IPS-18c (cell line): ENCODE measurements around the gene ST6GALNAC3.

Experiments used
- H3K4me3 ChIP-seq: 2 replicates; pipeline ENCODE4 v1.7.0; 2013; ENCODE audit warnings: low read depth, mild to moderate bottlenecking, low read length, moderate library complexity; ENCODE audit not compliant: insufficient read depth
- H3K9me3 ChIP-seq: one replicate; pipeline ENCODE4 v1.6.1; 2013; ENCODE audit warnings: mild to moderate bottlenecking, low read length, moderate library complexity; ENCODE audit not compliant: control insufficient read depth, insufficient read depth

Gene ST6GALNAC3

GRCh38 chr1:76066394-76066793 lies 8.2 kb upstream of the ST6GALNAC3 start:
- Histone ChIP-seq H3K9me3 (no peaks in the 10 kb centered on the region), H3K4me3 (no peak overlapping the region)

- Histone ChIP-seq H3K9me3 (no peaks in the 10 kb centered on the region), H3K4me3 (no peak overlapping the region)
Measured at GRCh38 chr1:76068542-76068941, 6.0 kb upstream of the ST6GALNAC3 start.

- Histone ChIP-seq H3K4me3 (no peak overlapping the region), H3K9me3 (no peaks in the 10 kb centered on the region)
Measured at GRCh38 chr1:76068953-76069561, 5.5 kb upstream of the ST6GALNAC3 start.

GRCh38 chr1:76070538-76070937 lies 4.0 kb upstream of the ST6GALNAC3 start:
- no peak overlapping the region for H3K4me3 ChIP-seq
- no peaks in the 10 kb centered on the region for H3K9me3 ChIP-seq

GRCh38 chr1:76073481-76073880 lies 1.1 kb upstream of the ST6GALNAC3 start:
- Histone ChIP-seq H3K4me3 (no peak overlapping the region), H3K9me3 (no peaks in the 10 kb centered on the region)

GRCh38 chr1:76075188-76075489 lies 593 bp downstream of the ST6GALNAC3 start:
- Histone ChIP-seq H3K9me3 (no peaks in the 10 kb centered on the region), H3K4me3 (peak overlapping the region; percentile 93)

GRCh38 chr1:76075877-76076276 lies 1.3 kb downstream of the ST6GALNAC3 start:
- H3K9me3 ChIP-seq: no peaks in the 10 kb centered on the region
- H3K4me3 ChIP-seq: peak overlapping the region; percentile 93; the same call in 1 of the 2 replicates

GRCh38 chr1:76079475-76080227 lies 5.1 kb downstream of the ST6GALNAC3 start:
- no peaks in the 10 kb centered on the region for H3K9me3 ChIP-seq
- no peak overlapping the region for H3K4me3 ChIP-seq

- Histone ChIP-seq H3K9me3 (no peaks in the 10 kb centered on the region), H3K4me3 (no peak overlapping the region)
Measured at GRCh38 chr1:76080552-76081079, 6.1 kb downstream of the ST6GALNAC3 start.

- Histone ChIP-seq H3K4me3 (no peak overlapping the region), H3K9me3 (no peaks in the 10 kb centered on the region)
Measured at GRCh38 chr1:76082062-76082461, 7.5 kb downstream of the ST6GALNAC3 start.

- Histone ChIP-seq H3K9me3 (no peaks in the 10 kb centered on the region), H3K4me3 (no peak overlapping the region)
Measured at GRCh38 chr1:76083189-76083588, 8.6 kb downstream of the ST6GALNAC3 start.

- Histone ChIP-seq H3K4me3 (no peak overlapping the region), H3K9me3 (no peaks in the 10 kb centered on the region)
Measured at GRCh38 chr1:76084029-76084627, 9.6 kb downstream of the ST6GALNAC3 start.

GRCh38 chr1:76084685-76085084 lies 10.1 kb downstream of the ST6GALNAC3 start:
- no peak overlapping the region for H3K4me3 ChIP-seq
- no peaks in the 10 kb centered on the region for H3K9me3 ChIP-seq

GRCh38 chr1:76086109-76086508 lies 11.6 kb downstream of the ST6GALNAC3 start:
- Histone ChIP-seq H3K9me3 (no peaks in the 10 kb centered on the region), H3K4me3 (no peak overlapping the region)

GRCh38 chr1:76086597-76086996 lies 12.1 kb downstream of the ST6GALNAC3 start:
- H3K4me3 ChIP-seq: no peak overlapping the region
- no peaks in the 10 kb centered on the region for H3K9me3 ChIP-seq

- Histone ChIP-seq H3K9me3 (no peaks in the 10 kb centered on the region), H3K4me3 (no peak overlapping the region)
Measured at GRCh38 chr1:76090283-76091203, 16.0 kb downstream of the ST6GALNAC3 start.

GRCh38 chr1:76092812-76093211 lies 18.3 kb downstream of the ST6GALNAC3 start:
- H3K9me3 ChIP-seq: no peaks in the 10 kb centered on the region
- H3K4me3 ChIP-seq: no peak overlapping the region
